Glomerular visceral epithelial cell (primary cell): Measurements from ENCODE around the gene NEGR1.
A peak's percentile ranks its signal among the peaks of the same experiment; 100 is the strongest.
"Not testable (repeated sequence)": the region's sequence is repeated elsewhere in the genome, so short reads cannot be mapped to it uniquely, and the experiment has no call there.

Experiments used
- DNase-seq: peaks from one replicate; pipeline ENCODE4 v3.0.0-alpha.2; 2016; ENCODE audit errors: extremely low spot score

NEGR1 gene

DNA sequence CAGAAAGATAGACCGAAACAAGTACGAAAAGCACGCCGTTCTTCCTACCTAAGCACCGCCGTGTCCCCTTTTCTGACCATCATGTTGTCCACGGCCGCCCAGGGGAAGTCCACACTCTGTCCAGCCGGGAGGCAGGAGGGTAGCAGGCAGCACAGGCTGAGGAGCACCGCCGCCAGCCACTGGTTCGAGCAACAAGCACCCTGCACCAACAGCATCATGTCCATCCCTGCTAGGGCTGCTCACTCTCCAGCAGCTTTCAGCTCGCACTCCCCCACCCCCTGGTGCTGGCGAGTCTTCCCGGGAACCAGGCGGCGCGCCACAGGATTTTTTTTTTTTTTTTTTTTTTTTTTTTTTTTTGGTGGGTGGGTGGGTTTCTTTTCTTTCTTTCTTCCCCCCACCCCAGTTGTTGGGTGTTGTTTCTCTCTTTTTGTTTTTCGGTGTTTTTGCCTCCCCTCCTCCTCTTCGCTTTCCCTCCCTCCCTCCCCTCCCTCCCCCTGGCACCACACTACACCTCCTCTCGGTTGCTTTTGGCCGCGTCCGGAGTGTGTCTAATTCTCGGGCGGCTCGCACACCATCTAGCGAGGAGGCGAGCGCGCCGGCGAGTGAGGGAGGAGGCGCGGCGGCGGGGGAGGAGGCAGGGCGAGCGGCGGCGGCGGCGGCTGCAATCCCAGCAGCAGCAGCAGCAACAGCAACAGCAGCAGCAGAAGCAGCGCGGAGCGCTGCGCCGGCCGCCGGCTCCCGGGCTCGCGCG lies at the start of gene NEGR1:
NEGR1 (minus strand) TSS at position 269 of the 751 bp plus-strand sequence.
- peak; percentile 97 for DNase-seq

DNA sequence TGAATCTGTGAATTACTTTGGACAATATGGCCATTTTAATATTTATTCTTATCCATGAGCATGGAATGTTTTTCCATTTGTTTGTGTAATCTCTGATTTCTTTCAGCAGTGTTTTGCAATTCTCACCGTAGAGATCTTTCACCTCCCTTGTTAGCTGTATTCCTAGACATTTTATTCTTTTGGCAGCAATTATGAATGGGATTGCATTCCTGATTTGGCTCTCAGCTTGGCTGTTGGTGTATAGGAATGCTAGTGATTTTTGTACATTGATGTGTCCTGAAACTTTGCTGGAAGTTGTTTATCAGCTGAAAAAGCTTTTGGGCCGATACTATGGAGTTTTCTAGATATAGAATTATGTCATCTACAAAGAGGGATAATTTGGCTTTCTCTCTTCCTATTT lies 44.2 kb upstream of the NEGR1 start:
- no peak for DNase-seq

DNA sequence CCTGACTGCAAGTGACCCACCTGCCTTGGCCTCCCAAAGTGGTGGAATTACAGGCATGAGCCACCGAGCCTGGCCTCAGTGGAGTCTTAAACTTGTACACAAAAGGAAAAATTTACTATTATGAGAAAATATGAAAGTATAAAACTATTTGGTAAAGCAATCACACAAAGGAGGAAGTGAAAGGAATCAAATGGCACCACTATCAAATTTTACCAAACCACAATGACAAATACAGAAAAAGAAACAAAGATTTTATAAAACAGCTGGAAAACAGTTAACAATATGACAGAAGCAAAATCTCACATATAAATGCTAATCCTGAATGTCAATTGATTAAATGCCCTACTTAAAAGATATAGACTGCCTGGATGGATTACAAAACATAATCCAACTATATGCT lies 42.1 kb upstream of the NEGR1 start:
- DNase-seq = no peak

DNA sequence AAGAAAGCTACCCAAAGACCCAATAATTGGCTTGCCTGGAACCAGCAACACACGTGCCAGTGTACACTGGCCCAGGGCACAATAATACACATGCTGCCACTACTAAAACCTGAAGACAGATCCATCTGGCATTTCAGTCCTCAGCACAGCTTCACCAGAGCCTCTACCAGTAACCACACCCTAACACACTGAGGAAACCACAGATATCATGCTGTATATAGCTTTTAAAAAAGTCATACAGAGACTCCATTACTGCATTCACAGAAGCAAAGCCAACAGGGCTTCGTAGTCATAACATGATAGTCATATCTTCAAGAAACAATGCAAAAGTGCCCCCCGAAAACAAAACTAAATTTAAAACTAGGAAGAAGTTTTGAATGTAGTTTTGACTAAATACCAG lies 40.6 kb upstream of the NEGR1 start:
- DNase-seq = no peak

DNA sequence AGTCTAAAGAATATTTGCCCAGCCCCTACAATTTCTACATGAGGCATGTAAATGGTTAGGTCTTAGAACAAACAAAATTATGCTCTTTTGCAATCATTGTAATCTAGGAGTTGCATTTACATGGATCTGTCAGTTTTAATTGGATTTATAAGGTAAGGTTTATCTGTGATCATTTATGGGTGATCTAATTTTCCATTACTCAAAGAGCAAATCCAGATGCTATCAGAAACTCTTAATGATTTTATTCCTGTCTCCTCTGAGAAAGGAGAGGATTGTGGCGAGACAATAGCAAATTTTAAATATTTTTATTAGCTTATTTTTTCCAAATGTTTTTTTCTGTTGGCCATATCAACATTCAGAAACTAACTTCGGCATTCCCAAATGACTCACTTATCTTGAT lies 14.2 kb upstream of the NEGR1 start:
- DNase-seq = no peak

DNA sequence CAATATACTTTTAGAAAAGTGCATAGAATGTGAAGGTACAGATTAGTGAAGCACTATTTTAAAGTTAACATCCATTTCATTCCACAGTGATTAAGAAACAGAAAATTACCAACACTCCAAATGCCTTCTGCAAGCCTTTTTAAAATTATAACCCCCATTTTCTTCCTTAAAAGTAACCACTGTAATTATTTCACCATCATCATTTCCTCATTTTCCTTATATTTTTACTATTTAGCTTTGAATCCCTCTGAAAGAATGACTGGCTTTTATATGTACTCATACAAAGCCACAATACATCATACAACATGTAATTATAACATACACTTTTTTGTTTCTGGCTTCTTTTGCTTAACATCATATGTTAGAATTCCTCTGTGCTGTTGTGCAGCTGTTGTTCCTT lies 6.5 kb upstream of the NEGR1 start:
- no peak for DNase-seq

DNA sequence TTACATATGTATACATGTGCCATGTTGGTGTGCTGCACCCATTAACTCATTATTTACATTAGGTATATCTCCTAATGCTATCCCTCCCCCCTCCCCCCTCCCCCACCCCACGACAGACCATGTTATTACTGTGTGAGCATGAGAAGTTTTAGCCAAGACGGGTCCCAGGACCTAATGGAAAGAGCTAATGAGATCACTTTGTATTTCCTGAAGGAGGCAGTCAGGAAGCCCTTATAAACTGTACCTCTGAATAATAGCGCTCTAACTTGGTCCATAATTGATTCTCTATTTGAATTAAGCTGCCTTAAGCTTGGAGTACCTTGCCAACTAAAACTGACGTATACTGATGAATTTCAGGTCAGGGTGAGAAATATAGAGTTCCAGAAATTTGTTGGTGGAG lies 4.1 kb upstream of the NEGR1 start:
- no peak for DNase-seq

DNA sequence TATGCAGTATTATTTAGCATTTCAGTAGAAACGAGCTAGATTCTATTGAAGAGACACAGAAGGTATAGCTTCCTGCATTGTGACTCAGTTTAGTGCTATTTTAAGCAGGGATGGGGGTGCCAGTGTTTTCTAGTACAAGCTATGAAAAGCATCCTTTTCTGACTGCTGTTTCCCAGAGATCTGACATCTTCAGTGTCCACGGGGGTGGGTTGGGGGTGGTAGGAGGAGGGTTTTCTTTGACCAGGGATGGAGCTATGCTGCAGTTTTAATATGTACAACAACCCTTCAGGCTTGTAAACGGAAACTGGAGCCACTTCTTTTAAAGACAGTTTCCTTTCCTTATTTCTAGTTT lies 2.7 kb upstream of the NEGR1 start:
- DNase-seq = no peak

DNA sequence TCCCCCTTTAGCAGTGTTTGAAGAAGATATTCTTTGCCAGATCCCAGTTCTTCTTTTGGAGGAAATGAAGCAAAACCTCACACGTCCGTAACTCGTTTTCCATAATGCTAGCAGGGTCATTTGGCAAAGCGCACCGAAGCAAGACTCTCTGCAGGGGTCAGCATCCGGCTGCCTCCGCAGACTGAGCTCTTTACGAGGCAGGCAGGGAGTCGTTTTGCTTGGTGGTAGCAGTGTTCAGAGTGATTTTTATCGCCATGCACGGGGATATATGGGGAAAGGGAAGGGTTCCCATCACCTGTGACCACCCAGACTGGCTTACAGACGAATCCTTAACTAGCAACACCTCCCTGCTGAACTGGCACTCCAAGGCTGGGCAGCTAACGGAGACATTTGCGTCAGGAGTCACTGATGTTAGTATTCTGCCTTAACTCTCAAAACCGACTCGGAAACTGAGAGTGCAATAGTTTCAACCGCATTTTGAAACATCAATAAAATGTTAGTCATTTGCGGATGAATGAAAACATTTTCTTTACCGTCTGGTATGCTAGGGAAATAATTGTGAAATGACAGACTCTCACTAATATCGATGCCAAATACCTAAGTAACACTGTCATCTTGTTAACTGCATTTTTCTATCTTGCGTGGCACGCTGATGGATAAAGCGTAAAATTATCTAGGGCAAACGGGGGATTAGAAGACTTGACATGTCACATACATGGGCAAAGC lies 2.2 kb upstream of the NEGR1 start:
- peak; percentile 91 for DNase-seq

DNA sequence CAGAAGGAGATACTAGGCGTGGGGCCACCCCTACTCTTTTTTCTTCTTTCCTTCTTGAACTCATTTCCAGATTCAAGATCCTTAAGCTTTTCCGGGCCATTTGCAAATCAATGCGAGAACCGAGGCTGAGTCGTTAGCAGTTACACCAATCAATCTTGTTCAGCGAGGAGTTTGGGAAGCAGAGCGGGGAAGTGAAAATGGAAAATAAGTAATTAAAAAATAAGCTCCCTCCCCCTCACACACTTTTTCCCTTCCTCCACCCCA lies 1.7 kb upstream of the NEGR1 start:
- no peak for DNase-seq

DNA sequence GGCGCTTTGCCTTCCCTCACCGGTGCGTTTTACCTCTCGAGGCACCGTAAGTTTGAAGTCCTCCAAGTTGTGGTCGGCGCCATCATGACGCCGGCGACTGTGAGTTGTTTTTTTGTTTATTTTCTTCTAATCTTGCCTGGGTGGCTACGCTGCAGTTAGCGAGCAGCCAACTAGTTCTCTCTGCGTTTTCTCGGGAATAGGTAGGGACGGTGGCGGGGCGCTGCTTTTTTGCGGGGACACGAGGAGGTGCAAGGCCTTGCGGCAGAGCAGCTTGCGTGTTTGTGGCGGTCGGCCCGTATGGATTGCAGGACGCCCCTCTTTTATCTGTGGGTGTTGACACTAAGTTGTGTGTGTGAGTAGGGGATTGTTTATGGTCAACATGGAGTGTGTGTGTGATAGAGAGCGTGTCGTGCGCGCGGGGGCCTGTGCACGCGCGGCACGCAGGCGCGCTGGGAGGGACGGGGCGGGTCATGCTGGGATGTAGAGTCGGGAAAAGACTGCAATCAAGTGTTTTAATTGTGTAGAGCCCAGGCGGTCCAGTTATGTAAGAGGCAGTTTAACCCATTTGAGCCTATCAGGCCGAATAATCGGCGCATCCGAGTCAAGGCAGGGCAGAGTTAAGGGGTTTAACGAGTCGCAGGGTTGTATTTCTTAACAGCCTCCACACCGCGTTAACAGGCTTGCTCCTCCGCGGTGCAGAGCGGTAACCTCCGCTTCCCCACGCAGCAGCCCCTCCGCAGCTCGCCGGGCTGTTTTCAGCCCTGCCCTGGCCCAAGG lies 1.2 kb upstream of the NEGR1 start:
- peak; percentile 82 for DNase-seq

DNA sequence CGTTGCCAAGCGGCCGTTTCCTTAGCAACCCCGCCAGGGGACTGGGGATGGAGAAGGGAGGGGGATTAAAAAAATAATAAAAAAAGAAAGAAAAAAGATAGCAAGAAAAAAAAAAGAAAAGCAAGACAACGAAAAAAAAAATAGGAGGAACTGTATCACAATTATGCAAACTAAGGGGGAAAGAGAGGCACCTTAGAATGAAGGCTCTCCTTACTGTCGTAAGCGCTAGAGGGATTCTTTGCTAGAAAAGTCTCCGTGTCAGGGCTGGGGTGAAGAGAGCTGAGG lies 625 bp upstream of the NEGR1 start:
- DNase-seq = no peak

DNA sequence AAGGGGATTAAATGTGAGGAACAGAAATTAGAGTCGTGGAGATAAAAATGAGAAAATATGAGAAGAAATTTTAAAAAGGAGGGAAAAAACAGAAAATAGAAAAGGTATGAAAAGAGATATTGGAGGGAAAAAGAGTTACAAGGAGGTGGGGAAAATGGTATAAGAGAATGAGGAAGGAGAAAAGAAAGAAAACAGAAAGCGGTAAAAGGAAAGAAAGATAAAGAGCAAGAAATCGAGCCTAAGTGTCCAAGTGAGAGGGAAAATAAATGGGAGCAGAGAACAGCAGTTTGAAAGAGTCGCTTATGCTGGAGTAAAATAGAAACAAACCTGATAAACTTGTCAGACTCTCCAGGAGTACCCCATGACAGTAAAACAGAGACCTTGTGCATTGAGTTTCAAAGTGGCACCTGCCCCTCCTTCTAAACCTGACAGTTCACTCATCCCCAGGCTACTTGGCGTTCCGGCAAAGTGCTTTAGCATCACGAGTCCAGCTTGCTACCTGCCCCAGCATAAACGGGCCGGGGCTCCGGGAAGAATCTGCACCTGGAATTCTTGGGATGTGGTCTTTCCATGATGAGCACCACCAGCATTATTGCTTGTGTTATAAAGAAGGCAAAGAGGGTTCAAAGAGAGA lies 585 bp downstream of the NEGR1 start:
- DNase-seq = peak; percentile 34

DNA sequence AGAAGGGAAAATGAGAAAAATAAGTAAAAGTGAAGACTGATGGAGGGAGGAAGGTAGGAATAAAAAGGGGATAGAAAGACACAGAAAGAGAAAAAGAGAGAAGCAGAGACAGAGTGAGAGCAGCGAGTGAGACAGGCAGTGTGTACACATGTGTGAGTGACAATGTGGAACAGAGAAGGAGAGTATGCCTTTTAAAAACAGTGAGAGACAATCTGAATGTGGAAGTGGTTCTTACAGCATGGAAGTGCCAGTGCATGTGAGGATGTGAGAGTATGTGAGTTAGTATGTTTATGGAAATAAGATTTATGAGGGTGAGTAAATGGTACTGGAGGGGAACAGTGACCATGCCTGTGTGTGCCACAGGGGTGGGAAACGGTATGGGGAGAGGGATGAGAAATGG lies 1.2 kb downstream of the NEGR1 start:
- peak; percentile 15 for DNase-seq

DNA sequence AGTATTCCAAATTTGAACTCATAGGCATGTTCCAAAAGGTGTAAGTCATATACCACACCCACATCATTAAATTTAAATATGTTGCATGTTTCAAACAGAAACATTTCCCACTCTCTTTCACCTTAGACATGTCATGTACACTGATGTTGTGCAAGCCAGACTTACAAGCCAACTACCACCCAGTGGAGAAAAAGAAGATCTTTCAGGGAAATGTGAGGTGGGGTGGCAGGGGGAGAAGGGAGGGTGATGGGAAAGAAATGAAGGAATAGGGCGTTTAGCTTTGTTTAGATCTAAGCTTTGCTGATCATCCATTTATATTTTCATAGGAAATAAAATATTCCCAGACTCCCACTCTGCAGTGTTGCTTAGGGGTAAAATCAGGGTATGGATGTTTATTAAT lies 1.6 kb downstream of the NEGR1 start:
- DNase-seq = peak; percentile 38

DNA sequence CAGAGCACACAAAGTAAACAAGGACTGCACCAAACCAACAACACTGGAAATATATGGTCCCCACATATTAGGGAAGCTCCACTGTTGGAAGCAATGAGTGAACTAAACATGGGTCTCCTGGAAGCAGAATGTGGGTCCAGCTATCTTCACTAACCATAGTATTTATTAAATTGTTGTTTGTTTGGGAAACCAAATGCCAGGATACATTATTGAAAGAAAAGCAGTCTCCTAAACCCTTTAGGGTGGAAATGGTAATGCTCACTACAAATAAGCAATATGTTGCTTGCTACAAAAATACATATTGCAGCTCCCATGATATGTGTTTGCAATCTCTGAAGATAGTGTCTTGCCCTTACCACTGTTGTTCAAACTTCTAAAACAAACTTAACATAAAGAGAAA lies 2.2 kb downstream of the NEGR1 start:
- no peak for DNase-seq

DNA sequence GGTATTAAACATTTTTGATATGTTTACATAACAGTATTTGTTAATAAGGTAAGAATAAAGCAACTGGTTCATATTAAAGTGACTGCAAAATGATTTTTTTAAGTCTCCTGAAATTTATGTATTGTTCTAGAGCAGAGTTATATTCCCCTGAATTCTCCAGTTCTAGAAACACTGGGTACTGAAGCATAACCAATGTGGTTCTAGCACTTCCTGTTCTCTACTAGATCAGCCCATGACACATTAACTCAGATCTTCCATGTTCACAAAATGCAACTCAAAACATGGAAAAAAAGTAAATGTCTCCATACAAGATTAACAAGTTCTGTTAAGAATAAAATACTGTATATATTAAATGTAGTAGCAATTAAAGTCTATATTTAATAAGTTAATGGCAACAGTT lies 3.9 kb downstream of the NEGR1 start:
- DNase-seq = peak; percentile 29

DNA sequence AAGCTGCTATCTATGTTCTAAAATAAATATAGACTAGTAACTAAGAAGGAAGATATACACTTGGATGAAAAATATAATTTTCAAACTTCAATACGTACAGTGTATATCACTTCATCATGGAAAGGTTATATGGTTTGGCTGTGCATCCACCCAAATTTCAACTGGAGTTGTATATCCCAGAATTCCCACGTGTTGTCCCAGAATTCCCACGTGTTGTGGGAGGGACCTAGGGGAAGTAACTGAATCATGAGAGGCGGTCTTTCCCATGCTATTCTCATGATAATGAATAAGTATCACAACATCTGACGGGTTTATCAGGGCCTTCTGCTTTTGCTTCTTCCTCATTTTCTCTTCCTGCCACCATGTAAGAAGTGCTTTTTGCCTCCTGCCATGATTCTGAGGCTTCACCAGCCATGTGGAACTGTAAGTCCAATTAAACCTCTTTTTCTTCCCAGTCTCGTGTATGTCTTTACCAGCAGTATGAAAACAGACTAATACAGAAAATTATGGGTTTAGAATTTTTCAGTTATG lies 10.7 kb downstream of the NEGR1 start:
- no peak for DNase-seq

DNA sequence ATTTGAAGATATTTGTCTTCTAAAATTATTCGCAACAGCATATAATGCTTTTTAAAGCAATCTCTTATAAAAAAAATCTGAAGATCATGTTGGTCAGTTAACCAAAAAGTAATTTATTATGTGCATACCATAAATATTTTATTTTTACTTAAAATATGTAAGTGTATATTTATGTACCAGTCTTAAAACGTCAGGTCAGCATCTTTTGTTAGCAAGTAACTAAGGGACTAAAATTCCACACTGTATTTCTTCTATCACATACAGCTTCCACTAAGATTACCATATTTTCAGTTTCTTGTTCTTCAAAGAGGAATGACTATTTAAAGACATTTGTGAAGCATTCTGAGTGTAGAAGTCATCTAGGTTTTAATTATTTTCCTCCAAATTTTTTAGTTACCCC lies 19.6 kb downstream of the NEGR1 start:
- no peak for DNase-seq

DNA sequence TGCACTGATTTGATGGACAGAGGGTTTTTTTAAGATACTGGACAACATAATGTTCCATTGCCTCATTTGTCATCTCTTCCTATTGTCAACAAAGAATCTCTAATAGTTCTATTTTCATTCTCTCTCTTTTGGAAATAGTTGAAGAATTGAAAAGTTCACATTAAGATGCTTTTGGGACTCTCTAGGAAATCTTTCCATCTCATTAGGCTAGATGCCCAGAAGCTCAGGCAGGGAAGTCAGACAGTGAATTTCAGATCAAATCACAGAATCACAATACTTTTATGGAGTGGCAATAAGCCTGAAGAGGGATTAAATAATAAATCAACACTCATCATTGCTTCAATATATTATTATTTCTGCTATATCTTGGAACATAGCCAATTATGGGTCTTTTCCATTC lies 29.2 kb downstream of the NEGR1 start:
- no peak for DNase-seq

DNA sequence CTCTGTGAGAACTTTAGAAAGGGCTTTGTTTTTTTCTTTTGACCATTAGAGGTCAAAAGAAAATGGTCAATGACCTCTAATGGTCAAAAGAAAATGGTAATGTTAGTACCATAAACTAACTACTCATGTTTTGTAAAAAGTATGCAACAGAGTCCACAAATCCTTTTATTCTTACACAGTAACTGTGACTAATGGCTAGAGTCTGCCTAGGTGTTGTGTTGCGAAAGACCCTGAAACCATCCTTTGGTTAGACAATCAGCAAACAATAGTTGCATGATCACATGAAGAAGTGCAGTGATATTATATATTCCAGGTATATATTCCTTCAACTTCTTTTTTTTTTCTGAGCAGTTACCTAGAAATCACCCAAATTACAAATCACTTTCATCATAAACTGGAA lies 40.9 kb downstream of the NEGR1 start:
- peak; percentile 1 for DNase-seq

DNA sequence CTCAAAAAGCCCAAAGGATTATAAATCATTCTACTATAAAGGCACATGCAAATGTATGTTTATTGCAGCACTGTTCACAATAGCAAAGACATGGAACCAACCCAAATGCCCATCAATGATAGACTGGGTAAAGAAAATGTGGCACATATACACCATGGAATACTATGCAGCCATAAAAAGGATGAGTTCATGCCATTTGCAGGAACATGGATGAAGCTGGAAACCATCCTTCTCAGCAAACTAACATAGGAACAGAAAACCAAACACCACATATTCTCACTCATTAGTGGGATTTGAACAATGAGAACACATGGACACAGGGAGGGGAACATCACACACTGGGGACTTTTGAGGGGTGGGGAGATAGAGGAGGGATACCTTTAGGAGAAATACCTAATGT lies 46.4 kb downstream of the NEGR1 start:
- not testable (repeated sequence) for DNase-seq

DNA sequence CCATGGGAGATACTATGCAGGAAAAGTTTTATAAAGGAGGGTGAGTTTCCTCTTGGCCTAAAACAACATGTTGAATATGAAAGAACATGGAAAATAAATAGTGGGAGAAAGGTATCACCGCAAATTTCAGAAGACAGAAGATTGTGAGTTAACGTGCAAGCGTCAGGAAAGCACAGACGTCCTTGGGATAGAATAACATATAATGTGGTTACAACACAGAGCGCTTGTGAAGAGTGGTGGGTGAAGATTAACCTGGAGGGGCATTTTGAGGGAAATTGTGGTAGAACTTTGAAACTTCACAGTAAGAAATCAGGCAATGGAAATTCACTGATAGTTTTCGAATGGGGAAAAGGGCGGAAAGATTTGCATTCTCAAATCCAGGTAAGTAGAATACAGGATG lies 47.3 kb downstream of the NEGR1 start:
- no peak for DNase-seq
